ENCODE measurements around the gene THEM4. TPM values are rescaled to one million over a fixed set of nuclear protein-coding genes. Genes with fewer than 3 reads are reported as not detected.

Gene THEM4
- total and polyA plus RNA-seq, 8 donors: 6.1 to 27.8 (median 8.4) TPM

DNA sequence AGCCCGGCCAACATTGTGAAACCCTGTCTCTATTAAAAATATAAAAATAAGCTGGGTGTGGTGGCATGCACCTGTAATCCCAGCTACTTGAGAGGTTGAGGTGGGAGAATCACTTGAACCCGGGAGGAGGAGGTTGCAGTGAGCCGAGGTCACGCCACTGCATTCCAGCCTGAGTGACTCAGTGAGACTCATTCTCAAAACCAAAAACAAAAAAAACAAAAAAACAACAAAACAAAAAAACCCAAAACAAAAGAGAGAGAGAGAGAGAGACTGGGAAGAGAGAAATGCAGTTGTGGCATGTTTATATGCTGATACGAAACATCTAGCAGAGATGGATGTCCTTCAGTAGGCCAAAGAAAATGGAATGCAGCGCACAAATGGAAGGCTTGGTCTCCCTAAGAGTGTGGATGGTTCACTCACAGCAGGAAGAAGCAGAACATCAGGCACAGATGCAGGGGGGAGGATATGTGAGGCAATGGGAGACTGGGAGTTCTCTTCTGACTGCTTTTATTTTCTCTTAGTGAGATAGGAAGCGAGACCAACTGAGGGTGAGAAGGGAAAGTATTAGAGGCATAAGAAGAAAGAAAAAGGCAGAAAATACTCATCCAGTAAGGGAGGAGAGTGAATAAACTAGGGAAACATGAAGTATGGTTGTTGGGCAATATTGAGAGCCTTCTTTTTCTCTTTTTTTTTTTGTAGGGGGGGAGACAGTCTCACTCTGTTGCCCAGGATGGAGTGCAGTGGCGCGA is 16.0 kb downstream of the THEM4 start:
- Histone ChIP-seq H3K36me3 (peaks cover 0 to 14% (median 0%) of the 10 kb centered on the region in 3 donors), H3K27ac (no peak overlapping the region), H3K9me3 (no peaks in the 10 kb centered on the region), H3K4me3 (no peak overlapping the region), H3K27me3 (no peaks in the 10 kb centered on the region), H3K4me1 (no peaks in the 10 kb centered on the region)
- FAIRE-seq (no peak), ATAC-seq (no peak), DNase-seq (no peak)
- intact Hi-C loops (cut with DNase I): no loop called here
- TF ChIP-seq, protein P1, sequence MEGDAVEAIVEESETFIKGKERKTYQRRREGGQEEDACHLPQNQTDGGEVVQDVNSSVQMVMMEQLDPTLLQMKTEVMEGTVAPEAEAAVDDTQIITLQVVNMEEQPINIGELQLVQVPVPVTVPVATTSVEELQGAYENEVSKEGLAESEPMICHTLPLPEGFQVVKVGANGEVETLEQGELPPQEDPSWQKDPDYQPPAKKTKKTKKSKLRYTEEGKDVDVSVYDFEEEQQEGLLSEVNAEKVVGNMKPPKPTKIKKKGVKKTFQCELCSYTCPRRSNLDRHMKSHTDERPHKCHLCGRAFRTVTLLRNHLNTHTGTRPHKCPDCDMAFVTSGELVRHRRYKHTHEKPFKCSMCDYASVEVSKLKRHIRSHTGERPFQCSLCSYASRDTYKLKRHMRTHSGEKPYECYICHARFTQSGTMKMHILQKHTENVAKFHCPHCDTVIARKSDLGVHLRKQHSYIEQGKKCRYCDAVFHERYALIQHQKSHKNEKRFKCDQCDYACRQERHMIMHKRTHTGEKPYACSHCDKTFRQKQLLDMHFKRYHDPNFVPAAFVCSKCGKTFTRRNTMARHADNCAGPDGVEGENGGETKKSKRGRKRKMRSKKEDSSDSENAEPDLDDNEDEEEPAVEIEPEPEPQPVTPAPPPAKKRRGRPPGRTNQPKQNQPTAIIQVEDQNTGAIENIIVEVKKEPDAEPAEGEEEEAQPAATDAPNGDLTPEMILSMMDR (IDR thresholded peaks at IDR 0.05): no peak
- WGBS, 2 donors: 87 to 98% methylated on average over 9 of the region's 9 CpGs

DNA sequence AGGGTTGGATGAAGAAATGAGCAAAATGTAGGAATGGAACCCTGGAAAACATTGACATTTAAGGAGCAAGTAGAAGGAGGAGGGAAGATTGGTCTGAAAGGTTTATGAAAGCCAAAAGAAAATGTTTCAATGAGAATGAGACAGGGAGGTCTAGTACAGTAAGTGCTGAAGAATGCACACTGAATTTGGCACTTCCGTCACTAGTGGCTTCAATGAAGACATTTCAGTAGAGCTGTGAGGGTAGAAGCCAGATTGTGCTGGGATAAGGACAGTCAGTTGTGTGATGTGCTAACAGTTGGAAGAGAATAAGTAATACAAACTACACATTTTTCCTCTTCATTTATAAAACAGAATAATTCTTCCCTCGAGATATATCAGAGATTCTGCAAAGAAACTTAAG is 17.1 kb downstream of the THEM4 start:
- no peaks in the 10 kb centered on the region for H3K9me3 ChIP-seq
- DNase-seq: no peak
- no peak overlapping the region for H3K27ac ChIP-seq
- WGBS, 2 donors: 85 to 94% methylated on average over 2 of the region's 2 CpGs
- intact Hi-C loops (cut with DNase I): no loop called here
- FAIRE-seq: no peak
- ATAC-seq: no peak
- TF ChIP-seq, protein P1 (IDR thresholded peaks at IDR 0.05): no peak
- H3K4me3 ChIP-seq: no peak overlapping the region
- H3K36me3 ChIP-seq: peaks cover 0 to 19% (median 5%) of the 10 kb centered on the region in 3 donors
- H3K4me1 ChIP-seq: no peaks in the 10 kb centered on the region
- H3K27me3 ChIP-seq: no peaks in the 10 kb centered on the region

DNA sequence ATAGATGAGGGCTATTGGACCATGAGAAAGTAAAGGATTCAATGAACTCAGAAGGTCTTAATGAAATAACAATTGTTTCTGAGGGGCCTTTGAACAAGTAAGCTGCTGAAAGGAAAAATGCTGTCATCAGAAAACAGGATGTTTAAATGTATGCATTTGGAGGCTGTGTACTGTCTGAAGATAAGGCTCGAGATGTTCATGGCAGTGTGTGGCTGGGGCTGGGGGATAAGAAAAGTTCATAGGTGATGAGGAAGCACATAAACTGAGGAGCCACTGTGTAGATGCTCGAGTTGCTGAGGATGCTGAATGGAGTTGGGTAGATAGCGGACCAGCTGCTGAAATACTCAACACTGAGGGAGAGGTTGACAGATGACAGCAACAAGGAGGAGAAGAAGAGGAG is 17.8 kb downstream of the THEM4 start:
- WGBS, 2 donors: 69 to 82% methylated on average over 3 of the region's 3 CpGs
- no peaks in the 10 kb centered on the region for H3K4me1 ChIP-seq
- no peaks in the 10 kb centered on the region for H3K27me3 ChIP-seq
- H3K27ac ChIP-seq: no peak overlapping the region
- ATAC-seq (no peak), FAIRE-seq (no peak), DNase-seq (no peak)
- TF ChIP-seq, protein P1 (IDR thresholded peaks at IDR 0.05): no peak
- peaks cover 0 to 19% (median 5%) of the 10 kb centered on the region in 3 donors for H3K36me3 ChIP-seq
- H3K9me3 ChIP-seq: no peaks in the 10 kb centered on the region
- H3K4me3 ChIP-seq: no peak overlapping the region
- intact Hi-C loops (cut with DNase I): no loop called here

DNA sequence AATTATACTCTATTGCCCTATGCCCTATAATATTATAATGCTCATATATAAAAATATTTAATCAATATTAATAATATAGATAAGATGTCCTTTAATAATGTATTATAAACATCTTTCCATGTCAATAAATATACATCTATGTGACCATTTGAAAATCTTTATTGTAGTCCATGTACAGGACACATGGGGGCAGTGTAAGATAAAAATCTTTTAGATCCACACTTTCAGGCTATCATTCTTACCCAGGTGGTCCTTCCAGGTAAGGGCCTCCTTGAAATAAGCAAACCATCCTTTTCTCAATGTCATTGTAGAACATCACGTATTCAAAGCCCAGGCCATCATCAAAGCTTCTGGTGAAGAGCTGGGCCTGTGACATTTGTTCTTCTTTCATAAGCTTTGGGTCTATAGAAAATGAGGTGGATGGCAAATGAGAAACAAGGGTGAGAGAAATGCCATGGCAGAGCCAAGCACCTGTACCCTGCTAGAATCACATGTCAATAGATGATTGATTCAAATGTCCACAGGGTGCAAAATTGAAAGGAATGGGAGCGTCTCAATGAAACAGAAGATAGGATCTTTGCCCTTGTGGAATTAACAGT is 20.2 kb downstream of the THEM4 start:
- Histone ChIP-seq H3K4me3 (no peak overlapping the region), H3K4me1 (no peaks in the 10 kb centered on the region), H3K36me3 (peaks cover 0 to 8% (median 5%) of the 10 kb centered on the region in 3 donors), H3K27me3 (no peaks in the 10 kb centered on the region), H3K27ac (no peak overlapping the region), H3K9me3 (no peaks in the 10 kb centered on the region)
- 89 to 92% methylated on average over 2 of the region's 2 CpGs for WGBS, 2 donors
- FAIRE-seq (no peak), ATAC-seq (peak in 1 of 4 donors; percentile 36), DNase-seq (no peak)
- intact Hi-C loops (cut with DNase I): no loop called here
- TF ChIP-seq, protein P1 (IDR thresholded peaks at IDR 0.05): peak in 2 of 4 donors; percentile 11 to 22

DNA sequence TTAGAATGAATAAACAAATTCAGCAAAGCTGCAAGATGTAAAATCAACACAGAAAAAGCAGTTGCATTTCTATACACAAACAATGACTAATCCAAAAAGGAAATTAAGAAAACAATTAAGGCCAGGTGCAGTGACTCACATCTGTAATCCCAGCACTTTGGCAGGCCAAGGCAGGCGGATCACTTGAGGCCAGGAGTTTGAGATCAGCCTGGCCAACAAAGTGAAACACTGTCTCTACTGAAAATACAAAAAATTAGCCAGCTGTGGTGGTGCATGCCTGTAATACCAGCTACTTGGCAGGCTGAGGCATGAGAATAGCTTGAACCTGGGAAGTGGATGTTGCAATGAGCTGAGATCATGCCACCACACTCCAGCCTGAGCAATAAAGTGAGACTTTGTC is 22.3 kb downstream of the THEM4 start:
- 94 to 100% methylated on average over 1 of the region's 1 CpG for WGBS, 2 donors
- H3K4me1 ChIP-seq: no peaks in the 10 kb centered on the region
- TF ChIP-seq, protein P1 (IDR thresholded peaks at IDR 0.05): no peak
- intact Hi-C loops (cut with DNase I): no loop called here
- FAIRE-seq: no peak
- H3K4me3 ChIP-seq: no peak overlapping the region
- no peak for ATAC-seq
- H3K27me3 ChIP-seq: no peaks in the 10 kb centered on the region
- no peak for DNase-seq
- peaks cover 0 to 5% (median 5%) of the 10 kb centered on the region in 3 donors for H3K36me3 ChIP-seq
- no peak overlapping the region for H3K27ac ChIP-seq
- no peaks in the 10 kb centered on the region for H3K9me3 ChIP-seq
